Lower lobe of right lung (tissue), 2 donors: ENCODE data around the gene PPP2R5C. TPM values are rescaled to one million over a fixed set of nuclear protein-coding genes. Genes with fewer than 3 reads are reported as not detected.
"Not testable (repeated sequence)": the region's sequence is repeated elsewhere in the genome, so short reads cannot be mapped to it uniquely, and the experiment has no call there.

ENCODE experiments used
- ATAC-seq, 2 donors: fragments of 200-7000 bp; cut with Tn5 transposase; one replicate each; pipeline ENCODE4 v1.9.1; 2020 to 2022; ENCODE audit warnings: mild to moderate bottlenecking in 2 of 2, moderate library complexity in 2 of 2
- DNase-seq: peaks from one replicate; pipeline ENCODE4 v3.0.0-alpha.2; 2020
- H3K27ac ChIP-seq: fragments of 200-600 bp; one replicate; pipeline ENCODE4 v1.8.0; 2022
- H3K27me3 ChIP-seq: fragments of 200-600 bp; one replicate; pipeline ENCODE4 v1.8.0; 2022; ENCODE audit warnings: low read depth
- H3K36me3 ChIP-seq: fragments of 200-600 bp; one replicate; pipeline ENCODE4 v1.8.0; 2022; ENCODE audit warnings: mild to moderate bottlenecking
- H3K4me1 ChIP-seq: fragments of 200-600 bp; one replicate; pipeline ENCODE4 v1.8.0; 2022
- H3K4me3 ChIP-seq: fragments of 200-600 bp; one replicate; pipeline ENCODE4 v1.8.0; 2022; ENCODE audit warnings: mild to moderate bottlenecking
- H3K9me3 ChIP-seq: fragments of 200-600 bp; one replicate; pipeline ENCODE4 v1.8.0; 2022
- intact Hi-C: fragments of 100-400 bp; cut with DNase I; formaldehyde crosslinking; loops from one replicate; pipeline ENCODE4 v1.11.0; 2022
- long read RNA-seq: library from polyadenylated mRNA; unstranded; transcript quantifications from one replicate; pipeline ENCODE4 v2.0.0, GENCODE V29; 2021
- total RNA-seq: library from RNA; stranded (reverse); fragmentation: NEBNext Ultra II Directional; extraction: Animal tissue kit (Norgen Biotek cat#: 25700); gene quantifications from one replicate; pipeline ENCODE4 v1.2.1, GENCODE V29; 2021
- TF ChIP-seq, protein P1 (sequence below): fragments of 200-600 bp; IDR thresholded peaks from one replicate; pipeline ENCODE4 v1.8.0; 2022; ENCODE audit warnings: antibody characterized with exemption, mild to moderate bottlenecking
- donor health status: DM: no; HTN: yes; CAD: no; lungs with severe emphysema.

Gene PPP2R5C
- 160 TPM for total RNA-seq
- long read RNA-seq, full-length matches to known transcripts: 31 of 106 reads
- long read RNA-seq, partial matches to known transcripts: 37 of 106 reads
- long read RNA-seq, other reads (novel, unspliced or antisense): 38 of 106 reads

DNA sequence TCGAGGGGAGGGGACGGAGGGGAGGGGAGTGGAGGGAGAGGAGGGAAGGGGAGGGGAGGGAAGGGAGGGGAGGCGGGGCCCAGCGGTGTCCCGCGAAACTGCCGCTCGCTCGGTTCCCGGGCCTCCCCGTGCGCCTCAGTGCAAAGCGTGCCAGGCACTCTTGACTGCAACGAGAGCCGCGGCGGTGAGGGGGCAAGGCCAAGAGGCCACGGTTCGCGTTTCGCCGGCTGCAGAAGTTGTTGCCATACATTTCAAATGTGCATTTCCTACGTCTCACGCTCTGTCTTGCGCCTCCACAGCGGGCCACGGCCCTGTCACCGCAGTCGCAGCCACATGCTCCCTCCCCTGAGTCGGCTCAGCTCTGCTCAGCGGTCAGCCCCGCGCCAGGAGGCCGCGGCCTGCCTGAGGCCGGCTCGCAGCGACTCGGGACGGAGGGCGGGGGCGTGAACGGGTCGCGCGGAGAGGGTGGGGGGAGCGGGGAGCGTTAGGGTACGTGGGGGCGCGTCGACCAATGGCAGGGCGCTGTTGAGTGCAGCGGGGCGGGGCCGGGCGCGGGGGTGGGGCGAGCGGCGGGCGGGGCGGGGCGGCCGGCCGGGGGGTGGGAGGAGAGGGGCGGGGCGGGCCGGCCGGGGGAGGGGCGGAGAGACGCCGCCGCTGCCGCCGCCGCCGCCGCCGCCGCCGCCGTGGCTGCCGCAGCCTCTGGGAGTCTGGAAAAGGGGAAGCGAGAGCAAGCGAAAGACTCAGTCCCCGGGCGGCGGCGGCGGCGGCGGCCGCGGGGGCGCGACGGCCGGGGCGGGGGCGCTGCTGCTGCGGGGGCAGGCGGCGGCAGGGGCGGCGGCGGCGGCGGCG lies at the start of gene PPP2R5C:
Gene PPP2R5C, plus strand, starts transcription at position 678 of the 849 bp plus-strand sequence. CDS start 185 bp downstream, outside the sequence.
- ATAC-seq (peak; percentile 91 to 93), DNase-seq (peak; percentile 95)
- TF ChIP-seq, protein P1, sequence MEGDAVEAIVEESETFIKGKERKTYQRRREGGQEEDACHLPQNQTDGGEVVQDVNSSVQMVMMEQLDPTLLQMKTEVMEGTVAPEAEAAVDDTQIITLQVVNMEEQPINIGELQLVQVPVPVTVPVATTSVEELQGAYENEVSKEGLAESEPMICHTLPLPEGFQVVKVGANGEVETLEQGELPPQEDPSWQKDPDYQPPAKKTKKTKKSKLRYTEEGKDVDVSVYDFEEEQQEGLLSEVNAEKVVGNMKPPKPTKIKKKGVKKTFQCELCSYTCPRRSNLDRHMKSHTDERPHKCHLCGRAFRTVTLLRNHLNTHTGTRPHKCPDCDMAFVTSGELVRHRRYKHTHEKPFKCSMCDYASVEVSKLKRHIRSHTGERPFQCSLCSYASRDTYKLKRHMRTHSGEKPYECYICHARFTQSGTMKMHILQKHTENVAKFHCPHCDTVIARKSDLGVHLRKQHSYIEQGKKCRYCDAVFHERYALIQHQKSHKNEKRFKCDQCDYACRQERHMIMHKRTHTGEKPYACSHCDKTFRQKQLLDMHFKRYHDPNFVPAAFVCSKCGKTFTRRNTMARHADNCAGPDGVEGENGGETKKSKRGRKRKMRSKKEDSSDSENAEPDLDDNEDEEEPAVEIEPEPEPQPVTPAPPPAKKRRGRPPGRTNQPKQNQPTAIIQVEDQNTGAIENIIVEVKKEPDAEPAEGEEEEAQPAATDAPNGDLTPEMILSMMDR: no peak
- H3K9me3 ChIP-seq: no peaks in the 10 kb centered on the region
- H3K36me3 ChIP-seq: peaks cover 6% of the 10 kb centered on the region
- H3K27me3 ChIP-seq: no peaks in the 10 kb centered on the region
- H3K27ac ChIP-seq: peak within 1 kb of the TSS; percentile 93
- H3K4me3 ChIP-seq: peak within 1 kb of the TSS; percentile 98
- intact Hi-C loops: no loop called here
- peaks cover 34% of the 10 kb centered on the region for H3K4me1 ChIP-seq

DNA sequence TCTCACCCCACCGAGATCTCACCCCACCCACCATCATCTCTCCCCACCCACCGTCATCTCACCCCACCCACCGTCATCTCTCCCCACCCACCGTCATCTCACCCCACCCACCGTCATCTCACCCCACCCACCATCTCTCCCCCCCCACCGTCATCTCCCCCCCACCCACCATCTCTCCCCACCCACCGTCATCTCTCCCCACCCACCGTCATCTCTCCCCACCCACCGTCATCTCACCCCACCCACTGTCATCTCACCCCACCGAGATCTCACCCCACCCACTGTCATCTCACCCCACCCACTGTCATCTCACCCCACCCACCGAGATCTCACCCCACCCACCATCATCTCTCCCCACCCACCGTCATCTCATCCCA lies 49.7 kb upstream of the PPP2R5C start:
- intact Hi-C loops, ATAC-seq, H3K27ac ChIP-seq, H3K4me3 ChIP-seq, H3K27me3 ChIP-seq, H3K9me3 ChIP-seq, H3K36me3 ChIP-seq, DNase-seq: not testable (repeated sequence)
- H3K4me1 ChIP-seq: peaks cover 17% of the 10 kb centered on the region

DNA sequence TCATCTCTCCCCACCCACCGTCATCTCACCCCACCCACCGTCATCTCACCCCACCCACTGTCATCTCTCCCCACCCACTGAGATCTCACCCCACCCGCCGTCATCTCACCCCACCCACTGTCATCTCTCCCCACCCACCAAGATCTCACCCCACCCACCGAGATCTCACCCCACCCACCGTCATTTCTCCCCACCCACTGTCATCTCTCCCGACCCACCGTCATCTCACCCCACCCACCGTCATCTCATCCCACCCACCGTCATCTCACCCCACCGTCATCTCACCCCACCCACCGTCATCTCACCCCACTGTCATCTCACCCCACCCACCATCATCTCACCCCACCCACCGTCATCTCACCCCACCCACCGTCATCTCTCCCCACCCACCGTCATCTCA lies 49.2 kb upstream of the PPP2R5C start:
- H3K4me3 ChIP-seq, H3K9me3 ChIP-seq, H3K36me3 ChIP-seq, H3K27ac ChIP-seq, ATAC-seq, DNase-seq, intact Hi-C loops, H3K27me3 ChIP-seq: not testable (repeated sequence)
- peaks cover 12% of the 10 kb centered on the region for H3K4me1 ChIP-seq

DNA sequence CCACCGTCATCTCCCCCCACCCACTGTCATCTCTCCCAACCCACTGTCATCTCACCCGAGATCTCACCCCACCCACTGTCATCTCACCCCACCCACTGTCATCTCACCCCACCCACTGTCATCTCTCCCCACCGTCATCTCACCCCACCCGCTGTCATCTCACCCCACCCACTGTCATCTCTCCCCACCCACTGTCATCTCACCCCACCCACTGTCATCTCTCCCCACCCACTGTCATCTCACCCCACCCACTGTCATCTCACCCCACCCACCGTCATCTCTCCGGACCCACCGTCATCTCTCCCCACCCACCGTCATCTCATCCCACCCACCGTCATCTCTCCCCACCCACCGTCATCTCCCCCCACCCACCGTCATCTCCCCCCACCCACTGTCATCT lies 48.4 kb upstream of the PPP2R5C start:
- H3K27ac ChIP-seq, intact Hi-C loops, H3K4me3 ChIP-seq, H3K4me1 ChIP-seq, ATAC-seq, H3K27me3 ChIP-seq, H3K36me3 ChIP-seq, H3K9me3 ChIP-seq, DNase-seq: not testable (repeated sequence)

DNA sequence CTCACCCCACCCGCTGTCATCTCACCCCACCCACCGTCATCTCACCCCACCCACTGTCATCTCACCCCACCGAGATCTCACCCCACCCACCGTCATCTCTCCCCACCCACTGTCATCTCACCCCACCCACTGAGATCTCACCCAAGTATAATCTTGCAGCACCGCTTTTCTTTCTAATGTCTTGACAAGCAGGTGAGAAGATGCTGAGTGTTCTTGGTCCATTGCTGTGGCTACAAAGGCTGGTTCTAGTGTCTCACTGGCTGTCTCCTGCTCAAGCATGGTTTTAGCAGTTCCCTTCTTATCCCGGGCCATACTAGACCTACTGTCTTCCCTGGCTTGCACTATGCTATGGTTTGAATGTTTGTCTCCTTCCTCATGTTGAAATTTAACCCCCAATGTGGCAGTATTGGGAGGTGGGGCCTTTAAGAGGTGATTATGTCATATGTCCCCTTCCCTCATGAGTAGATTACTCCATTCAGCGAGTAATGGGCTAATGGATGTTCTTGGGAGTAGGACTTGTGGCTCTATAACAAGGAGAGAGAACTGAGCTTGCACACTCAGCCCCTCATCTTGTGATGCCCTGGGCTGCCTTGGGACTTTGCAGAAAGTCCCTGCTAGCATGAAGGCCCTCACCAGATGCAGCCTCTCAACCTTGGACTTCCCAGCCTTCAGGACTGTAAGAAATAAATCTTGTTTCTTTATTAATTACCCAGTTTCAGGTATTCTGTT lies 47.7 kb upstream of the PPP2R5C start:
- ATAC-seq (no peak), DNase-seq (no peak)
- Histone ChIP-seq H3K27ac (no peak overlapping the region), H3K4me3 (no peak overlapping the region), H3K9me3 (no peaks in the 10 kb centered on the region), H3K27me3 (no peaks in the 10 kb centered on the region), H3K36me3 (no peaks in the 10 kb centered on the region), H3K4me1 (no peaks in the 10 kb centered on the region)
- TF ChIP-seq, protein P1: no peak
- intact Hi-C loops: no loop called here

DNA sequence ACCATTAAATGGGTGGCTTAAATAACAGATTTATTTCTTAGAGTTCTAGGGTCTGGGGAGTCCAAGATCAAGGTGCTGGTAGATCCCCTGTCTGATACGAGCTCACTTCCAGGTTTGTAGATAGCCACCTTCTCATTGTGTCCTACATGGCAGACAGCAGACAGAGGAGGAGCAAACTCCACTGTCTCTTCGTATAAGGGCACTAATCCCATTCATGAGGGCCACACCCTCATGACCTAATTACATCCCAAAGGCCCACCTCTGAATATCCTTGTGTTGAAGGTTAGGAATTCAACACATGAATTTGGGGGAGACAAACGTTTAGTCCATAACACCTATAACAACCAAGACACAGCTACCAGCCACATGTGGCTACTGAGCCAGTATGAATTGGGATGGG lies 47.1 kb upstream of the PPP2R5C start:
- TF ChIP-seq, protein P1: no peak

More for the DNA sequence above, 47.1 kb upstream of the PPP2R5C start:
- DNase-seq (no peak), ATAC-seq (no peak)
- no peak overlapping the region for H3K27ac ChIP-seq
- H3K4me3 ChIP-seq: no peak overlapping the region
- H3K9me3 ChIP-seq: no peaks in the 10 kb centered on the region
- intact Hi-C loops: no loop called here
- H3K27me3 ChIP-seq: no peaks in the 10 kb centered on the region
- H3K36me3 ChIP-seq: no peaks in the 10 kb centered on the region
- no peaks in the 10 kb centered on the region for H3K4me1 ChIP-seq
